GM18873 (cell line): ENCODE measurements around the gene RABEP1.

Source experiments
- ATAC-seq: cut with Tn5 transposase; IDR thresholded peaks from one replicate; pipeline ENCODE4 v1.9.1; 2021; ENCODE audit warnings: mild to moderate bottlenecking, moderate library complexity, moderate number of reproducible peaks; ENCODE audit not compliant: unreplicated experiment, low FRiP score

Gene RABEP1

GRCh38 chr17:5355421-5356129 is 73.5 kb downstream of the RABEP1 start:
- no peak for ATAC-seq

- no peak for ATAC-seq
These were observed 79.3 kb downstream of the RABEP1 start for GRCh38 chr17:5361426-5361825.

- no peak for ATAC-seq
These were observed 80.2 kb downstream of the RABEP1 start for GRCh38 chr17:5362162-5362811.

- ATAC-seq, result no peak
These were observed 82.1 kb downstream of the RABEP1 start for GRCh38 chr17:5364156-5364555.

- ATAC-seq, result no peak
These were observed 82.6 kb downstream of the RABEP1 start for GRCh38 chr17:5364696-5365095.

GRCh38 chr17:5365831-5366230 is 83.7 kb downstream of the RABEP1 start:
- no peak for ATAC-seq

- no peak for ATAC-seq
These were observed 88.3 kb downstream of the RABEP1 start for GRCh38 chr17:5370411-5370810.

GRCh38 chr17:5373112-5373511 is 91.0 kb downstream of the RABEP1 start:
- ATAC-seq, result no peak

GRCh38 chr17:5378566-5379207 is 96.6 kb downstream of the RABEP1 start:
- ATAC-seq, result no peak

GRCh38 chr17:5379351-5380107 is 97.4 kb downstream of the RABEP1 start:
- no peak for ATAC-seq

- no peak for ATAC-seq
These were observed 98.5 kb downstream of the RABEP1 start for GRCh38 chr17:5380491-5381135.

- no peak for ATAC-seq
These were observed 99.5 kb downstream of the RABEP1 start for GRCh38 chr17:5381542-5381941.

GRCh38 chr17:5391678-5392077 is 109.6 kb downstream of the RABEP1 start:
- no peak for ATAC-seq

GRCh38 chr17:5396612-5397011 is 114.5 kb downstream of the RABEP1 start:
- ATAC-seq, result no peak

- no peak for ATAC-seq
These were observed 117.7 kb downstream of the RABEP1 start for GRCh38 chr17:5399767-5400166.

- ATAC-seq, result no peak
These were observed 123.3 kb downstream of the RABEP1 start for GRCh38 chr17:5405400-5405799.

GRCh38 chr17:5408186-5408585 is 126.1 kb downstream of the RABEP1 start:
- ATAC-seq, result no peak

- no peak for ATAC-seq
These were observed 128.6 kb downstream of the RABEP1 start for GRCh38 chr17:5410594-5411272.

- no peak for ATAC-seq
These were observed 131.6 kb downstream of the RABEP1 start for GRCh38 chr17:5413682-5414081.

GRCh38 chr17:5416901-5417300 is 134.8 kb downstream of the RABEP1 start:
- ATAC-seq, result no peak
